ENCODE measurements around the gene SLC4A8.
A peak's percentile ranks its signal among the peaks of the same experiment; 100 is the strongest.

Gene SLC4A8

DNA sequence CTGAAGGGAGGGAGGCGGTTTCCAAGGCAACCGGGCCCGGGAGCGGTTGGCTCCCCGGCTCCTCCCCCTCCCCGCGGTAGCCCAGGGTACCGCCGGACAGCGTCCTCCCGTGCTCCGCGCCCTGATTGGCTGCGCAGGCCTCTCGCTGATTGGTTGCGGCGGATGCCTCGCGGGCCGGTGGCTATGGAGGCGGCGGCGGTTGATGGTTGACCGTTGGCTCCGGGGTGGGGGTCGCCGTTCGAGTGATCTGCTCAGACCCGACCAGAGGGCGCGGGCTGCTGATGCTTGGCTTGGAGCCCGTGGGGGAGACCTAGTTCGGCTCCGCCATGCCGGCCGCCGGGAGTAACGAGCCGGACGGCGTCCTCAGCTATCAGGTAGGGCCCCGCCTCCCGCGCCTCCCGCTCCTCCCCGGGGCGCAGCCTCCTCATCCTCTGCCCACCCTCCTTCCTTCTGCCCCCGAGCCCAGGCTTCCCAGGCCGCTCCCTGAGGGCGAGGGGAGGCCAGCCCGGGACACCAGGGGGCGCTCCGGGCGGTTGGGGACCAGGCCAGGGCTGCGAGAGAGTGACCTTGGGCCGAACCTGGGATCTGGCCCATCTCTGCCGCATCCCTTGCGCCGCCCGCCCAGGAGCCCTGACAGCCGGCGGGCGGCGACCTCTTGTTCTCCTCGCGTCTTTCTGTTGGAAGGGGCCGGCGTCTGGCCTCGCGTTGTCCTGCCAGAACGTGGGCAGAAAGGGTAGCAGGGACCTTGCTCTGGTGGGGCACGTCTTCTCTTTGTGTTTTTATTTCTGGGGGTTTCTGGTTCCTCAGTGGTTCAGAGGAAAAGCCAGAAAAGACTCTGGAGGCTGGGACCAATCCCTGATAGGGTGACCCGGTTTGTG, at the start of gene SLC4A8:
TSS of gene SLC4A8 (plus strand) at position 170 of the 878 bp plus-strand sequence. CDS start at position 327, 157 bp downstream.
- Histone ChIP-seq H3K4me1 (ENCODE audit: control insufficient read depth, insufficient read depth, low read length) (peaks cover 7% of the 10 kb centered on the region), H3K36me3 (ENCODE audit: control insufficient read depth in 2 of 2, insufficient read depth in 2 of 2, low read length in 2 of 2) (no peaks in the 10 kb centered on the region), H3K9ac (ENCODE audit: low read length in 2 of 2) (peak within 1 kb of the TSS in 1 of 2 donors; percentile 2), H3K27ac (ENCODE audit: low read length) (no peak within 1 kb of the TSS), H3K4me3 (ENCODE audit: low read length in 2 of 2) (peak within 1 kb of the TSS; percentile 36 to 77), H3K27me3 (ENCODE audit: control insufficient read depth in 1 of 2, insufficient read depth in 2 of 2, low read length in 2 of 2) (peaks cover 3 to 8% of the 10 kb centered on the region in 2 donors), H3K9me3 (ENCODE audit: control insufficient read depth in 2 of 2, low read length in 2 of 2) (no peaks in the 10 kb centered on the region)

DNA sequence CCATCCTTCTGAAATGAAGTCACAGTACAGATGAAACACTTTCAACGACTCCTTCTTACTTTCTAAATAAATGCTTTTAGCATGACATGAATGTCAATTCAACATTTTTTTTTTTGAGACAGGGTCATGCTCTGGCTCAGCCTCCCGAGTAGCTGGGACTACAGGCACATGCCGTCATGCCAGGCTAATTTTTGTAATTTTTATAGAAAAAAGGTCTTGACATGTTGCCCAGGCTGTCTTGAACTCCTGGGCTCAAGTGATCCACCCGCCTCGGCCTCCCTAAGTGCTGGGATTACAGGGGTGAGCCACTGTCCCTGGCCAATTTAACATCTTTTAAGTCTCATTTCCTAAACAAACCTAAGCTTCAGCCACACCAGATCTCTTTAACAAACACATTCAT, 49.8 kb upstream of the SLC4A8 start:
- Histone ChIP-seq H3K36me3 (ENCODE audit: control insufficient read depth in 2 of 2, insufficient read depth in 2 of 2, low read length in 2 of 2) (no peaks in the 10 kb centered on the region), H3K4me1 (ENCODE audit: control insufficient read depth, insufficient read depth, low read length) (peaks cover 4% of the 10 kb centered on the region), H3K9me3 (ENCODE audit: control insufficient read depth in 2 of 2, low read length in 2 of 2) (no peaks in the 10 kb centered on the region), H3K27ac (ENCODE audit: low read length) (no peak overlapping the region), H3K4me3 (ENCODE audit: low read length in 2 of 2) (no peak overlapping the region), H3K9ac (ENCODE audit: low read length in 2 of 2) (no peak overlapping the region), H3K27me3 (ENCODE audit: control insufficient read depth in 1 of 2, insufficient read depth in 2 of 2, low read length in 2 of 2) (no peaks in the 10 kb centered on the region)

DNA sequence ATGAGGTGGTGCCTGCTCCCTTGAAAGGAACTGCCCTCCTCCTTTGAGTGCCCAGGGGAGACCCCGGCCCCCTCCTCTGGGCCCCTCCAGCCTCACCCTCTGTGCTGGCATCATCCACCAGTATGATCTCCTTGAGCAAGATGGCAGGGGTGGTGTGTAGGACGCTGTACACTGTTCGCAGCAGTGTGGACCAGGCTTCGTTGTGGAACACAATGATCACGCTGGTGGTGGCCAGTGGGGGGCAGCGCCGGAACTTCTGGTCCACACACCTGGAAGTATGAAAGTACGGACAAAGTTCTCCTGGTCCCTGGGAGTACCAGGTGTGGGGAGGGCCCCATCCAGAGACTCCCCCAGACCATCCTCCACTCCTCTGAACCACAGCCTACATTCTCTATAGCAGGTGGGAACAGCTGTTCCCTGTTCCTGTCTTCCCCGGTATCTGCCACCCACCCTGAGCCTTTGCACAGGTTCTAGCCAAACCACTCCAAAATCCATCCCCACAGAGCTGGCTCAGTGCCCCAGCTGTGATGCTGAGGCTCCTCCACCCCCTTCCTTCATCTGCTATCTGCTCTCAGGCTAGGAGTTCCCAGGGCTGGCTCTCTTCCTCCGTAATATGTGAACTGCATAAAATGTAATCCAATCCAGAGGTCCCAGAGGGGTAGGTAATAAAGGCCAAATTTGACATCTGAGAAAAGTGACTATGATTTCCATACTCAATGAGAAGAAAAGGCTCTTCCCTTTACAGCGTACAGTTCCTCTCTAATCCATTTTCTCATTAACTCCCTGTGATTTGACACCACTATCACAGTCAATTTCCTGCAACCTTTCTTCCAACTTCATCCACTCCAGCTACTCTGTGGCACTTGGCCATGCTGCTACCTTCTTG, 47.3 kb upstream of the SLC4A8 start:
- H3K36me3 ChIP-seq (ENCODE audit: control insufficient read depth in 2 of 2, insufficient read depth in 2 of 2, low read length in 2 of 2): no peaks in the 10 kb centered on the region
- H3K9ac ChIP-seq (ENCODE audit: low read length in 2 of 2): no peak overlapping the region
- H3K27me3 ChIP-seq (ENCODE audit: control insufficient read depth in 1 of 2, insufficient read depth in 2 of 2, low read length in 2 of 2): no peaks in the 10 kb centered on the region
- no peak overlapping the region for H3K27ac ChIP-seq (ENCODE audit: low read length)
- H3K4me1 ChIP-seq (ENCODE audit: control insufficient read depth, insufficient read depth, low read length): peaks cover 5% of the 10 kb centered on the region
- H3K4me3 ChIP-seq (ENCODE audit: low read length in 2 of 2): no peak overlapping the region
- H3K9me3 ChIP-seq (ENCODE audit: control insufficient read depth in 2 of 2, low read length in 2 of 2): no peaks in the 10 kb centered on the region

DNA sequence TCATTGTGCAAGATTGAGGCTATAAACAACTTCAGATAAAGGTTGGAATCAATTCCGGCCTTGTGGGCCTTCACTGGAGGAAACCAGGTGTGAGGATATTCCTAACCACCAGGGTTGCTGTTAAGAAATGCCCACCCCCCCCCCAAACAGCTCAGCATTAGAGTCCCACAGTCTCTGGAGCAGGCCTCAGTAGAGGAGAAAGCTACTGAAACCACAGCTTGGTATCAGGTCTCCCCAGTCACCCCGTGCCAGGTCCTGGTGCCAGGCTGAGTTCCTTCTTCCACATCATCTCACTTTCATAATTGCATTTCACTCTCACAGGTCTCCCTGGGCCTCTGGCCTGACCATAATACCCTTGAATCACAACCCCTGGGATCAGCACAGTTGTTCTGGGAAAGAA, 45.9 kb upstream of the SLC4A8 start:
- H3K9ac ChIP-seq (ENCODE audit: low read length in 2 of 2): no peak overlapping the region
- H3K27ac ChIP-seq (ENCODE audit: low read length): no peak overlapping the region
- H3K4me3 ChIP-seq (ENCODE audit: low read length in 2 of 2): no peak overlapping the region
- H3K4me1 ChIP-seq (ENCODE audit: control insufficient read depth, insufficient read depth, low read length): peaks cover 5% of the 10 kb centered on the region
- H3K36me3 ChIP-seq (ENCODE audit: control insufficient read depth in 2 of 2, insufficient read depth in 2 of 2, low read length in 2 of 2): no peaks in the 10 kb centered on the region
- no peaks in the 10 kb centered on the region for H3K27me3 ChIP-seq (ENCODE audit: control insufficient read depth in 1 of 2, insufficient read depth in 2 of 2, low read length in 2 of 2)
- no peaks in the 10 kb centered on the region for H3K9me3 ChIP-seq (ENCODE audit: control insufficient read depth in 2 of 2, low read length in 2 of 2)

DNA sequence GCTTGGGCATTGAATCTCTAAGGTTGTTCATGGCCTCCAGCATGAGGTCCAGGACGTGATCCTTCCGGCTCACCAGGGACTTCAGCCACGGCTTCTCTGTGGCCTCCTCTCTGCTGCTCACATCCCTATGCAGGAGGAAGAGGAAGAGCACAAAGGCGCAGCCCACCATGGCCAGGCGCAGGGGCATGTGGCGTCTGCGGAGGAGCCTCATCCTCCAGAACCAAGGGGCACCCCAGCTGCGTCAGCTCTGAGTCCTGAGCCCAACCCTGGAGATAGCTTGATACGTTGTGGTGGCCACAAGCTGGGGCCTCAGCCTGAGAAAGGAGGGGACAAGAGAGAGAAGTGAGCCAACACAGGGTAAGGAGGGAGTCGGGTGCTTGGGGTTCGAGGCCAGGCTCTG, 45.1 kb upstream of the SLC4A8 start:
- Histone ChIP-seq H3K4me1 (ENCODE audit: control insufficient read depth, insufficient read depth, low read length) (peaks cover 5% of the 10 kb centered on the region), H3K4me3 (ENCODE audit: low read length in 2 of 2) (no peak overlapping the region), H3K9me3 (ENCODE audit: control insufficient read depth in 2 of 2, low read length in 2 of 2) (no peaks in the 10 kb centered on the region), H3K27ac (ENCODE audit: low read length) (no peak overlapping the region), H3K27me3 (ENCODE audit: control insufficient read depth in 1 of 2, insufficient read depth in 2 of 2, low read length in 2 of 2) (no peaks in the 10 kb centered on the region), H3K9ac (ENCODE audit: low read length in 2 of 2) (no peak overlapping the region), H3K36me3 (ENCODE audit: control insufficient read depth in 2 of 2, insufficient read depth in 2 of 2, low read length in 2 of 2) (no peaks in the 10 kb centered on the region)

DNA sequence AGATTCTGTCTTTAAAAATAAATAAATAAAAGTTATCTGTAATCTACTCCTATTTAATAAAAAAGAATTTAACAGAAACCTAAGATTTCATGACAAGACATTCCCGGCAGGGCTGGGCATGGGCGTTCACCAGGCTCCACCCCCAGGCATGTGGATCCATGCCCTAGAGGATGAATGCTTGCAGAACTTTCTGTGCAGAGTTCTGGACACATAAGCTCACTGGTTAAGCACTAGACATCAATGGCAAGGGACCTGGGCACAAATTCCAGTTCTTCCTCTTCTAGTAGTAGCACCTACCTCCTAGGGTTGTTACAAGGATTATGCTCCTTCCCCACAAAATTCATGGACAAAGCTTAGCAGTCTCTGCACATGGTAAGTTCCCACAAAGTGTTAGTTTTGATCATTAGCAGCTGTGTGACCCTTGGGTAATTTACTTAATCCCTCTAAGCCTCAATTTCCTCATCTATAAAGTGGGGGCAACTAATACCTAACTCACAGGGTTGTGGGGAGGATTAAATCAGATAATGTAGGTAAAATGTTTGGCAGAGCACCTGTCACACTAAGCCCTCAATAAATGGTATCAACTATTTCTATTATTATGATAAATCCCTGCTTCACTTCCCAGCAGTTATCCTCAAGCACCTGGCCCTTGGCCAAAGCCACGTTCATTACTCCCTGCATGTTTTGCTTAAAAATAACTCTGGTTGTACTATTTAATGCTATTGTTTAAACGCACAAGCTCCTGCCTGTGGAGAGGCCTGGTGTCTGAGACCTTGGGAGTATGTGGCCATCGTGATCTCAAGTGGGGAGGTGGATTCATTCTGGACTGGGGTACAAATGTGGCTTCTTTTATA, 43.2 kb upstream of the SLC4A8 start:
- H3K4me1 ChIP-seq (ENCODE audit: control insufficient read depth, insufficient read depth, low read length): peaks cover 5% of the 10 kb centered on the region
- peak overlapping the region in 1 of 2 donors; percentile 4 for H3K9ac ChIP-seq (ENCODE audit: low read length in 2 of 2)
- no peak overlapping the region for H3K27ac ChIP-seq (ENCODE audit: low read length)
- H3K4me3 ChIP-seq (ENCODE audit: low read length in 2 of 2): no peak overlapping the region
- H3K27me3 ChIP-seq (ENCODE audit: control insufficient read depth in 1 of 2, insufficient read depth in 2 of 2, low read length in 2 of 2): no peaks in the 10 kb centered on the region
- no peaks in the 10 kb centered on the region for H3K36me3 ChIP-seq (ENCODE audit: control insufficient read depth in 2 of 2, insufficient read depth in 2 of 2, low read length in 2 of 2)
- no peaks in the 10 kb centered on the region for H3K9me3 ChIP-seq (ENCODE audit: control insufficient read depth in 2 of 2, low read length in 2 of 2)

DNA sequence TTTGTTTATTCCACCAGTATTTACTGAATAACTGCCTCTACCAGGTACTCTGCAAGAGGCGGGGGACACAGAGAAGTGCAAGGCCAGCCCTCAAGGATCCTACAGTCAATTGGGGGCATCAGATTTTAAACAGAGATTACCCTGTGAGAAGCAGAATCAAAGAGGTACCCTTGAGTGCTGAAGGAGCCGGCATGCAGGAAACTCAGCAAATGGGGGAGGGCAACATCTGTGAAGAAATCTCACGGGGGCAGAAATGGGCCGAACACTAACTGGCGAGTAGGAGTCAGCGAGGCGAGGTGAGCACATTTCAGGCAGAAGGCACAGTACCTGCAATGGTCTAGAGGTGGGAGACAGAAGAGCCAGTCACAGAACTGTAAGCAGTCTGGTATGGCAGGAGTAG, 42.5 kb upstream of the SLC4A8 start:
- no peaks in the 10 kb centered on the region for H3K36me3 ChIP-seq (ENCODE audit: control insufficient read depth in 2 of 2, insufficient read depth in 2 of 2, low read length in 2 of 2)
- H3K27ac ChIP-seq (ENCODE audit: low read length): no peak overlapping the region
- no peaks in the 10 kb centered on the region for H3K9me3 ChIP-seq (ENCODE audit: control insufficient read depth in 2 of 2, low read length in 2 of 2)
- peak overlapping the region in 1 of 2 donors; percentile 4 for H3K9ac ChIP-seq (ENCODE audit: low read length in 2 of 2)
- H3K27me3 ChIP-seq (ENCODE audit: control insufficient read depth in 1 of 2, insufficient read depth in 2 of 2, low read length in 2 of 2): no peaks in the 10 kb centered on the region
- no peak overlapping the region for H3K4me3 ChIP-seq (ENCODE audit: low read length in 2 of 2)
- H3K4me1 ChIP-seq (ENCODE audit: control insufficient read depth, insufficient read depth, low read length): peaks cover 5% of the 10 kb centered on the region

DNA sequence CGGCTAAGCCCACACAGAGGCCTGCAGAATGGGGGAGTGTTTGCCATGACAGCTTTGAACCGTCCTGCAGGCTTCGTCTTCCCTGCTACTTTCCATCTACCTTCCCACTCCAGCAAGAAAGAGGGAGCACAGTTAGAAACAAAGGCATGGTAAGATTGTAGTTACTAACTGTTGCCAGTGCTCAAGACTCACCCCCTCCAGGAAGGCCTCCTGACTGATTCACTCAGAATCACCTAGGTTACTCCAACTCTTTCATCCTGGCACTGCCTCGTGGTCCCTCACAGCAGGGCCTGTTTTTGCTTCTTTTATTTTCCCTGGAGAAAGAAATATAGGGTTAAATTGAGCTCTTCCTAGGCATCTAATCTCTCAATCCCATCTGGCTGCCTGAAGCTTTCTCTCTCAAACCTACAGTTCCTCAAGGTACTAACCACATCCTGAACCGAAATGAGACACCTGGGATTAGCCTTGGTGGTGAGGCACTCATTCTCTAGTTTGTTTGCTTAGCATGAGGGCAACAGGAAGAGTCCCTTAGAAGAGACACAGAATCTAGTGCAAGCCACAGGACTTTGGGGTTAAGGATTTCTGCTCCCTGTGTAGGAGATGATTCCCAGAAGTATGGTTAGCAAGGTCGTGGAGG, 41.2 kb upstream of the SLC4A8 start:
- Histone ChIP-seq H3K36me3 (ENCODE audit: control insufficient read depth in 2 of 2, insufficient read depth in 2 of 2, low read length in 2 of 2) (no peaks in the 10 kb centered on the region), H3K4me3 (ENCODE audit: low read length in 2 of 2) (no peak overlapping the region), H3K9ac (ENCODE audit: low read length in 2 of 2) (no peak overlapping the region), H3K4me1 (ENCODE audit: control insufficient read depth, insufficient read depth, low read length) (peaks cover 5% of the 10 kb centered on the region), H3K9me3 (ENCODE audit: control insufficient read depth in 2 of 2, low read length in 2 of 2) (no peaks in the 10 kb centered on the region), H3K27ac (ENCODE audit: low read length) (no peak overlapping the region), H3K27me3 (ENCODE audit: control insufficient read depth in 1 of 2, insufficient read depth in 2 of 2, low read length in 2 of 2) (no peaks in the 10 kb centered on the region)

DNA sequence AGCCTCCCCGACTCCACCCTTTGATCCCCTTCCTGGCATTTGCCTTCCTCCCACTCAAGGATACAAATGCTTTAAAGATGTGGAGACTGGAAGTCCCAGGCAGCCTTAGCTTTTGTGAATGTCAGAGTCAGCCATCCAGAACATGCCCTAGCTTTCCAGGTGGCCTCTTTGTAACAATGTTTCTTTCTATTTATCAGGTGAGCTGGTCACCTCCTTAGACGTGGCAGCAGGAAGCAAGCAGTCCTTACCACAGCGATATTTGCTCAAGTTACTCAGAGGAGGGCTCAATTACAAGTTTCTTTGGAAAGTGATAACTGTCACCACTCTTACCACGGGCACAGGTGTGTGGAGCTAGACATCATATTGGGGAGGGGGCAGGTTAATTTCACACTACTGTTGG, 38.3 kb upstream of the SLC4A8 start:
- Histone ChIP-seq H3K4me3 (ENCODE audit: low read length in 2 of 2) (no peak overlapping the region), H3K27ac (ENCODE audit: low read length) (no peak overlapping the region), H3K9me3 (ENCODE audit: control insufficient read depth in 2 of 2, low read length in 2 of 2) (no peaks in the 10 kb centered on the region), H3K4me1 (ENCODE audit: control insufficient read depth, insufficient read depth, low read length) (peaks cover 8% of the 10 kb centered on the region), H3K9ac (ENCODE audit: low read length in 2 of 2) (no peak overlapping the region), H3K27me3 (ENCODE audit: control insufficient read depth in 1 of 2, insufficient read depth in 2 of 2, low read length in 2 of 2) (peaks cover 5 to 12% of the 10 kb centered on the region in 2 donors), H3K36me3 (ENCODE audit: control insufficient read depth in 2 of 2, insufficient read depth in 2 of 2, low read length in 2 of 2) (no peaks in the 10 kb centered on the region)

Data from stomach smooth muscle (tissue), 2 donors.